Stomach (tissue), 4 donors: ENCODE measurements around the gene TCP1.

ENCODE experiments used
- POLR2A ChIP-seq, 4 donors: fragments of 450-650 bp; IDR thresholded peaks; one replicate each; pipeline ENCODE4 v1.6.1; 2016; ENCODE audit warnings: antibody characterized with exemption in 4 of 4, control low read depth in 2 of 4, mild to moderate bottlenecking in 1 of 4, moderate library complexity in 1 of 4
- TF ChIP-seq, protein P1 (sequence below), 7 experiments: fragments of 450-650 bp in 4 of 7; fragments of 200-600 bp in 3 of 7; sonication (generic) in 3 of 7; IDR thresholded peaks; one replicate each; pipeline ENCODE4 v1.5.1; 2016 to 2019; ENCODE audit warnings: antibody characterized with exemption in 7 of 7, control low read depth in 2 of 7, mild to moderate bottlenecking in 1 of 7

DNA sequence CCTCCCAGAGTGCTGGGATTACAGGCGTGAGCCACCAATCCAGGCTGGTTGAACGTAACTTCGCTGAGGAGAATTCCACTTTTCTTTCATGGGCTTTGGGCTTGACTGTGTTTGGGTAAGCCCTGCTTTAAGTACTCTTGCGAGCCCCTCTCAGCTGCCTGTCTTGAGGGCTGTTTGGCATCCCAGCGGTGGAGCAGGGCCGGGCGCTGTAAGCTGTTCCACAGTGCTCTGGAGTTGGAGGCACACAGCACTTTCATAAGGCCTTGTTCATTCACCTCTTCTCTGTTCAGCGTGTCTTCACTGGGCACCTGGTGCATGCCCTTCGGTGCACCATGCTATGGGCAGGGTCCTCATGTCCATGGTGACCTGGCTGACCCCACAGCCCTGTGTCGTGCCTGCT, 32.3 kb upstream of the TCP1 start:
- TF ChIP-seq, protein P1, sequence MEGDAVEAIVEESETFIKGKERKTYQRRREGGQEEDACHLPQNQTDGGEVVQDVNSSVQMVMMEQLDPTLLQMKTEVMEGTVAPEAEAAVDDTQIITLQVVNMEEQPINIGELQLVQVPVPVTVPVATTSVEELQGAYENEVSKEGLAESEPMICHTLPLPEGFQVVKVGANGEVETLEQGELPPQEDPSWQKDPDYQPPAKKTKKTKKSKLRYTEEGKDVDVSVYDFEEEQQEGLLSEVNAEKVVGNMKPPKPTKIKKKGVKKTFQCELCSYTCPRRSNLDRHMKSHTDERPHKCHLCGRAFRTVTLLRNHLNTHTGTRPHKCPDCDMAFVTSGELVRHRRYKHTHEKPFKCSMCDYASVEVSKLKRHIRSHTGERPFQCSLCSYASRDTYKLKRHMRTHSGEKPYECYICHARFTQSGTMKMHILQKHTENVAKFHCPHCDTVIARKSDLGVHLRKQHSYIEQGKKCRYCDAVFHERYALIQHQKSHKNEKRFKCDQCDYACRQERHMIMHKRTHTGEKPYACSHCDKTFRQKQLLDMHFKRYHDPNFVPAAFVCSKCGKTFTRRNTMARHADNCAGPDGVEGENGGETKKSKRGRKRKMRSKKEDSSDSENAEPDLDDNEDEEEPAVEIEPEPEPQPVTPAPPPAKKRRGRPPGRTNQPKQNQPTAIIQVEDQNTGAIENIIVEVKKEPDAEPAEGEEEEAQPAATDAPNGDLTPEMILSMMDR (IDR thresholded peaks at IDR 0.05), result no peak
- TF ChIP-seq POLR2A (IDR thresholded peaks at IDR 0.05), result no peak
